IPS-11a (cell line): Measurements from ENCODE around the gene POU2F1.
"Not testable (repeated sequence)": the region's sequence is repeated elsewhere in the genome, so short reads cannot be mapped to it uniquely, and the experiment has no call there.

ENCODE experiments used
- H3K4me3 ChIP-seq: one replicate; pipeline ENCODE4 v1.5.1; 2013; ENCODE audit warnings: low read depth, low read length, control low read depth

POU2F1 gene

DNA sequence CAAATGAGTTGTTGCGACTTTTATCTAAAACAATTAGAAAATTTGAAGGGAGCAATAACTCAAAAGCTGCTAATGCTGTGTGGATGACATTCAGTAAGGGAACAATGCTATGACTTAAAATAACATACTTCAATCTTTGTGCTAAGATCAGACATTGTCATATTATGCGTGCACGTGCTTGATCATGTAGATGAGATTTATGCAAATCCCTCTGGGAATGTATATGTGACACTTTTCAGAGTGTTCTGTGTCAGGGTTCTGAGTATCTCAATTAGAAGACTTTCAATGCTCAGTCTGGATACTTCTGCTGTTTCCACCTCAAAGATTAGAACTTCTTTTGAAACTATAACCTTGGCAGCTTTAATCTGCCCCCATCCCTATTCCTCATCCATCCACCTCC is 18.6 kb upstream of the POU2F1 start:
- H3K4me3 ChIP-seq: no peak overlapping the region

DNA sequence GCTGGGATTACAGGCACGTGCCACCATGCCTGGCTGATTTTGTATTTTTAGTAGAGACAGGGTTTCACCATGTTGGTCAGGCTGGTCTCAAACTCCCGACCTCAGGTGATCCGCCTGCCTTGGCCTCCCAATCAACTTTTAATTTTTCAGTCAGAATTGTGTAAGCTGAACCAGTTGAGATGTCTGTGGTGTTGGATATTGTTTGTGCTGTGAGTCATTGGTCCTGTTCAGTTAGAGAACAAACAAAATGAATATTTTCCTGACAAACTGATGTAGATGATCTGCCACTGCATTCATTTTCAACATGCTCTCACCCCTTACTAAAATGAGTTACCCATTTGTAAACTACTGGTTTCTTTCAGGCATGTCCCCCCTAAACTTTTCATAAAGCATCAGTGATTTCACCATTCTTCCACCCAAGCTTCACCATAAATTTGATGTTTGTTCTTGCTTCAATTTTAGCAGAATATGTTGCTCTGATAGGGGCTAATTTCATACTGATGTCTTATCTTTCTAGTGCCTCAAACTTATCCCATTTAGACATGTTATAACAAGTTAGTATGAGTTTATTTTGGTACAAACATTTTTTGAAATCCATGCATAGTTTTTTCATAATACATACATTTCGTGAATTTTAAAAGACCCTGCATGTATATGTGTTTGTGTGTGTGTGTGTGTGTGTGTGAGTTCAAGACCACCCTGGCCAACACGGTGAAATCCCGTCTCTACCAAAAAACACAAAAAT is 15.2 kb upstream of the POU2F1 start:
- H3K4me3 ChIP-seq: not testable (repeated sequence)

DNA sequence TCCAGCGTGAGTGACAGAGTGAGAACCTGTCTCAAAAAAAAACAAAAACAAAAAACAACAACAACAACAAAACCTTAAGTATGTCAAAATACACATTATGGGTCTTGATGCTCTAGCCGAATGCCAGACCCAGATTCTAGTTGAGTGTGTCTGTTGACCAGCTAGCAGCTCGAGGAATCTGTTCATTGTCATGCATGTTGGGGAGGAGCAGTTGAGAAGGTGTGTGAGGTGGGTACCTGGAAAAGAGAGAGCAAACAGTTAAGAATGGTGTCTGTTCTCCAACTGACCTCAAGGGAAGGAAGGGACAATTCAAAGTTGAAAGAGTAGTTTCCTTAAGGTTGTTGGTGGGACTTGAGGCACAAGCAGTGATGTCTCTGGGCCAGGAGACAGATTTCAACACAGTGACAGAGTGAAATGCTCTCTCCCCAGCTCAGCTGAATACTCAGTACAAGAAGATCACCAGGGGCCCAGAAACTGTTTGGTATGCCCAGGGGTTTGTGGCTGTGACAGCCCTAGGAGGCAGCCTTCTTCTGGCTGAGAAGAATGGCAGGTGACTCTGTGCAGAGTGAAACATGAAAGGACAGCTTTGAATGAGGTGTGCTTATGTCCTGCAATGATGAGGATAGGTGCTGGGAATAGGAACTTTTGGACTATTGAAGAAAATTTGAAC is 14.4 kb upstream of the POU2F1 start:
- no peak overlapping the region for H3K4me3 ChIP-seq

DNA sequence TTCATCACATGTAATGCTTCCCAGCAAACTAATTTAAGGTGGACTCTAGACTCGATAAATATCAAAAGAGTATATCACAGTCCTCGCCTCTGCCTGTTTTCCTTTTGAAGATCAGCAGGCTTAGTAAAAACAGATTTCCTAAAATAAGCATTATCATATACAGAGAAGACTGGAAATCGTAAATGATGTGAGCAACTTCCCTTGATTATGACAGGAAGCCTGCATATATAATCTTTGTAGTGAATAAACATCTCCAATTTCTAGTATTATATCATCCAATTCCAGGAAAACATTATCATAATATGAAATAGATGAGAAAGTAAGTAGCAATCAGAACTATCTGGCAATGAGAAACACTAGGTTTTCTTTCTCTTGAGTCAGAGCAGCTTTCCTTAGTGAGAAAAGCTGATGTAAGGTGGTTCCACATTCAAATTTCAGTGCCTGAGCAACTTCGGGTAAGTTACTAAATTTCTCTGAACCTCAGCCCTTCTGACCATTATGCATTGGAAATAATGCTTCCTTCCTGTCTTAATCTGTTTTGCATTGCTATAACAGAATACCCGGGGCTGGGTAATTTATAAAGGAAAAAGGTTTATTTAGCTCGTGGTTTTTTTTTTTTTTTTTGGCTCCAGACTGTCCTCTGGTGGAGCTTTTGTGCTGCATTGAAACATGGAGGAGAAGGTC is 12.6 kb upstream of the POU2F1 start:
- no peak overlapping the region for H3K4me3 ChIP-seq

DNA sequence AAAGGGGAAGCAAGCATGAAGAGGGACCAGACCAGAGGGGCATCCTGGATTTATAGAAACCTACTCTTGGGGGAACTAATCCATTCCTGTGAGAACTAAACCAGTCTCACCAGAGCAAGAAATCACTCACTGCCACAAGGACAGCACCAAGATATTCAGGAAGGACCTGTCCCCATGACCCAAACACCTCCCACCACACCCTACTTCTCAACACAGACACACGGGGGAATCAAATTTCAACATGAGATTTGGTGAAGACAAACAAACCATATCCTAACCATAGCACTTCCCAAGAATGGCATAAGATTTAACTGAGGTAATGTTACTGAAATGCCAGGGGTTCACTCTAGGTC is 12.1 kb upstream of the POU2F1 start:
- H3K4me3 ChIP-seq: no peak overlapping the region

DNA sequence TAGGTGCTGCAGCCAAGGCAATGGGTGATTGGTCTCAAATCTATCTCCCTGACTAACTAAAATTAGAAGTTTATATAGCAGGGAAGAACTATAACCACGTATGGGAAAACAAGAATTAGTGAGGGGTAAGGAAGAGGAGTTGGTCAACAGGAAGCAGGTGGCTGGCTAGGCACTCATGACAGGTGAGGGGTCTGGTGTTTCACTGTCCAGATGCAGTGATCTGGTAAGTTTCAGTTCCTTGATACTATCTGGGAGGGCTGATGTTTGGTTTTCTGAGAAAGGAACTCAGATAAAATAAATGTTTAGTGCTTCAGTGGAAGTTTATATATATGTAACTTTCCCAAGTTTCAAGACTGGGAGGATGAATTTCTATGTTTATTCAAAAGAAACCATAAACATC is 11.6 kb upstream of the POU2F1 start:
- no peak overlapping the region for H3K4me3 ChIP-seq

DNA sequence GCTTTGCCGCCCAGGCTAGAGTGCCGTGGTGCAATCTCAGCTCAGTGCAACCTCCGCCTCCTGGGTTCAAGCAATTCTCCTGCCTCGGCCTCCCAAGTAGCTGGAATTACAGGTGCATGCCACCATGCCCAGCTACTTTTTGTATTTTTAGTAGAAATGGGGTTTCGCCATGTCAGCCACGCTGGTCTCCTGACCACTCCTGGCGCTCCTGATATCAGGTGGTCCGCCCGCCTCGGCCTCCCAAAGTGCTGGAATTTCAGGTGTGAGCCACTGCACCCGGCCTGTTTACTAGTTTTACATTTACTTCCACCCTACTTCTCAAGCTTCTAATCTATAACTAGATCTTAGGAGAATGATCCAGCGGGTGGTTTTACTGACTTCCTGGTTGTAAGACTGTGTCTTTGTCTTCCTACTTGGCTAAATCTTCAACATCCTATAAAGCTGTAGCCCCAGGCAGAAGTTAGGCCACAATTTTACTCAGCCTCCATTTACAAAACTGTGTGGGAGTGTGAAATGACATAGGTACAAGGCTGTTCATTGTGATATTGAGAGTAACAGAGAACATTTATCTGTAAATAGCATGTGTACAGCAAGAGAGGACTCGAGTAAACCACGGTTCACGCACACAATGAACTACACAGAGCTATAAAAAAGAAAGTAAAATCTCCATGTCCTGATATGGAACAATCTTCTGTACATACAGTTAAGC is 9.6 kb upstream of the POU2F1 start:
- H3K4me3 ChIP-seq: no peak overlapping the region

DNA sequence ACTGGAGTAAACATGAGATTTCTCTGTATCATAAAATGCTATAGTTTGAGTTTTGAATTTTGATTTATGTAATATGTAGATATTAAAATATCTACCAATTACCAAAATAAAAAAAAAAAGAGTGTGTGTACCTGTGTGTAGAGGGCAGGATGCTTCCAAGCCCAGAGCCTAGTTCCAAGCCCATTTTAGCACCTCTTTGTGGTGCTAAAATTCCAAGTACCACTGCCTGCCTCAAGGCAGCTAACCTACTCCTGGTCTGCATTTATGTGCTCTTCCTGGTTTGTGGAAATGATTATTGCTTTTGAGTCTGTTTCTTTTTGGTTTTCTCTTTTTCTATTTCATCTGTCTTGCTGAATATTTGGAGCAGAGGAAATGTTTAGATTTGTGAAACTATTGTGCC is 8.7 kb upstream of the POU2F1 start:
- H3K4me3 ChIP-seq: no peak overlapping the region

DNA sequence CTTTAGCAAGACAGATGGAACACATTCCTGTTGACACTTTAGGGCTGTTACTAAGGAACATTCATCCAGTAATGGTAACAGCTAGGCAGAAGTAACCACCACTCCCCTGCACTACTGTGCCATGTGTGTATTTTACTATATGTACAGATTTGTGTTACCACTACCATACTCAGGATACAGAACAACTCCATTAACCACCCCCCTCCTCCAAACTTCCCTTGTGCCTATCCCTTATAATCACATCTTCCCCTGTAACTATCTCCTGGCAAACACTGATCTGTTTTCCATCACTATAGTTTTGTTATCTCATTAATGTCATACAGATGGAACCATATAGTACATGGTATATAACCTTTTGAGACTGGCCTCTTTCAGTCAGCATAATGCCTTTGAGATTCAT is 3.9 kb upstream of the POU2F1 start:
- H3K4me3 ChIP-seq: no peak overlapping the region

DNA sequence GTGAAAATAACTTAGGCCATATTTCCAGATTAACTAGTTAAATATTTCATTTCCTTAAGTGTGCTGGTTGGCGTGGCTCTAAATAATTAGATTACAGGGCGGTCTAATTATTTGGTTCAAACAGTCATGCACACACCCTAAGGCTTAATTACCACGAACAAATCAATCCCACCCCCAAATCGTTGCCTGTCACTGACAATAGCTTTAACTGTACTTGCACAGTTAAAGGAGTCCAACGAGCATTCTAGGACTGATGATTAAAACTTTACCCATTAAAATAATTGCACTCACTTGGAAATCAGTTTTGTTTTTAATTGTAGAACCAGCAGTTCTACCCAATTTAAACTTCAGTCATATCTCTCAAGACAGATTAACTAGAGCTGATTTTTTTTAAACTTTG is 1.5 kb upstream of the POU2F1 start:
- peak overlapping the region; percentile 58 for H3K4me3 ChIP-seq

DNA sequence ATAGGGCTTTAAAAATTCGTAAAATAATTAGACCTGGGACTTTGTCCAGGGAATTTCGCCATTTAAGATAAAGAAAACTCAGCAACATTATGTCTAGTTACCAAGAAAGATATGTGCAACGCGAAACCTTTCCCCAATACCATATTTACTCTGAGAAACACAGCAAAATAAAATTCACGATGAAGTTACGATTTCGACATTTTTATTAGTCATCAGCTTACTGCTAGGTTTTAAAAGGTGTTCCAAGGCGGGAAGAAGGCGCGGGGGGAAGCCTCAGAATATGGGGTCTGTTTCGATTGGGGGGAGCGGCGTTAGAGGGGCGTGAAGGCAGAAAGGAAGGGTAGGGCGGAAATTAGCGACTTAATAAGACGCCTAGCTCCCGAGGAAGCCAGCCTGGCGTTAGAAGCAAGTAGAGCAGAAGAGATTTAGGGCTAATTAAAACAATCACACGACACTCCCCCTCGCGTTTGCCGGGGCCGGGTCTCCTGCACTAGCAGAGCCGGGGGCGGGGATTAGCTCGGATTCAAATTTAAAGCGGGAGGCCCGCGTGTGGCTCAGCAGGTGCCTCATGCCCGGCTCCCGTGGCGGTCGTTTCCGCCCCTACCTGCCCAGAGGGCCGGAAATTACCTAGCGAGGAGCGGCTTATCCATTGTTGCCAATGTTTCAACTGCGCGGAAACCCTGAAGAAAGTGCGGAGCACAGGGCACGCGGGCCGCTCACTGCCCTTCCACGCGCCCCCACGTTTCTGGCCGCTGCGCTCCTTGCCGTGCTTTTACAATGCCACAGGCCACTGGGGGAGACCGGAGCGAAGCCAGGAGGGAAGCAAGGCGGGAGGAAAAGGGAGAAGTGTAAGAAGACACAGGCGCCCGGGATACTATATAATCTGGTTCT is 795 bp upstream of the POU2F1 start:
- peak overlapping the region; percentile 58 for H3K4me3 ChIP-seq

DNA sequence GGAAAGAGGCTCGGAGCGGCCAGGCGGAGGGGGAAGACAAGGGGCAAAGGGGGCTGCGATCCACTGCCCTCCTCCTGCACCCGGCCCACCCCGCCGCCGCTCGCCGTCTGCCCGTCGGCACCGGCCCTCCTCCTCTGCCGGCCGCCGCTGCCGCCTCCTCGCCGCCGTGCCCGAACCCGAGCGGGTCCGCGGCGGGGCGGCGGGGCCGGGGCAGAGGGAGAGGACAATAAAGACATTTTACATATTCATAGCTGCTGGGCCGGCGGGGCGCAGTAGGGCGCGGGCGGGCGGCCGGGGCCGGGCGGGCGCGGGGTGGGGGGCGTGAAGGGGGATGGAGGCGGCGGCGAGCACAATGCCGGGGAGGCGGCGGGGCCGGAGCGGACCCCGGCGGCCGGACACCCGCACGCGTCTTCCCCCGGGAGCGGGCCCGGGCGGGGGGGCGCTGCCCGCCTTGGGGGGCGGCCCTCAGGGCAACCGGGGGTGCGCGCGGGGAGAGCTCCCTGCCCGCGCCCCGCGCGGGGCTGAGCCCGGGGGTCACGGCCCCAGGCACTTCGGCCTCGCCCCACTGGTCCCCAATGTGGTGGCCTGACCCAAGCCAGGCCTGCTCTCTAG is 546 bp downstream of the POU2F1 start:
- H3K4me3 ChIP-seq: peak overlapping the region; percentile 62

DNA sequence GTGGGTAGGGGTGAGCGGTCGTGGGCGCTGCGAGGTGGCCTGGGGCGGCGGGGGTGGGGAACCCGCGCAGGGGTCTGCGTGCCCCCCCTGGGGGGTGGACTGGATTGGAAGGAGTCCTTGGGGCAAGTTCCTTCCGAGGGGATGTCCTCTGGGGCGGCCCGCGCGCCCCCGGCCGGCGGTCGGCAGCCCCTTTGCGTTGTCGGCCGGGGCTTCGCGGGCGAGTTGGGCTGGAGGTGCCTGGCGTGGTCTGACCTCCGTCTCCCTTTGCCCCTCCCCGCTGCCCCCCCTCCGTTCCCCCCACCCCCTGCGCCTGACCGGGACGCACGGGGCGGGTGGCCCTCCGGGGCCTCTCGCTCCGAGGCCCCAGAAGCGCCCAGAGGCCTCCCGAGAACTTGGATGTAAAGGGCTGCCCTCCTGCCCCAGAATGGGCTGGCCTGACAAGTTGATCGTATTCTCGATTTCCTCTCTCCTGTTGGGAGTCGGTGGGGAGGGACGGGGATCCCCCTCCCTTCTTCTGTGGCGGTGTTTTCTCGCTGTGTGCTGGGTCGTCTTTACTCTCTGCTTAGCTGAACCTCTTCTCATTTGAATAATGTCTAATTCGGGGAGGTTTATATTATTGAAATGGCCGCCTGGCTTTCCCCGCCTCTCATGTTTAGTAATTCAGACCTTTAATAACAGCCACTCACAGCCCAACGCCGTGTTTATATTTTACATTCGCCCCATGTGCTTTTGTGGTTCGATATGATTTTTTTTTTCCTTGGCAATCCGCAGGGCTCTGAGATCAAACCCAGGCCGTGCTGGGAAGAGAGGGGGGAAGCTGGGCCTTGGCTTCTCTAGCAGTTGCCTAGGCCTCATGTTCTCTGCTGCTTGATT is 1.3 kb downstream of the POU2F1 start:
- H3K4me3 ChIP-seq: peak overlapping the region; percentile 58

DNA sequence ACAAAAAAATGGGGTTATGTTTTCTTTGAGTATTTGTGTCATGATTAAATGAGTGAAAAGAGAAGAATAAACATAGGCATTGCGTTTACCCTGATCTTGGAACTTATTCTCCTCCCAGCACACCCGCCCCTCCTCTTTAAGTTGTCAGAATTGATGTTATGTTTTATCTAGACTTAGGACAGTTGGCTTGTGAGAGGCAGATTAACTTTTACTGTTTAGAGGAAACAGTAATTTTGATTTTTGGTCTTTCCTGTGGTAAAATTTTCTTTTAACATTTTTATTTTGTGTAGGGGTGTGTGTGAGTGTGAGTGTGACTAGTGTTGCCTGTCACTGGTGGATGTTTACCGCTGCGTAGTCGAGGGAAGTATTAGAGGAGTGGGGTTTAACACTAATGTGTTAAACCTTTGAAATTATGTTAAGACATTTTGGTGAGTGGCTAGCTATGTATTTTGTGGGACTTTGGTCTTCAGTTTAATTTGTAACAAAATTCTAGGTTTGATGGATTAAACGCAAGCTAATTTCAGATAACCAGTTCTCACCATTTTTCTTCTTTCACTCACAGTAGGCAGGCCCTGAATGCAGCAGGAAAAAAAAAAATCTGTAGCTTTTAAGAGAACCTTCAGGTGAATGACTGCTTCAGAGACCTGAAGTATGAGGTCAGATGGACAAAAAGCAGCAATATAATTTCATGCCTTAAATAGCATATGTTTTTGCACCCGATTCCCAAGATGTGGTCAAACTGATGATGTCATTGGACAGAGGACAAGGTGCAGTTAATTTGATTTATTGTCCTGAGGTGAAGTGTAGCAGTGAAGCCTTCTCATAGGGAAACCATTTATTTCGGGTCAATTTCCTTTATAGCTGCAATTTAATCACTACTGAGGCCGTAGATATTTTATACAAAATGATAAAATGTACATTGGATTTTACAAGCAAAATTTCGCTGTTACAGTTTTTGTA is 2.7 kb downstream of the POU2F1 start:
- no peak overlapping the region for H3K4me3 ChIP-seq

DNA sequence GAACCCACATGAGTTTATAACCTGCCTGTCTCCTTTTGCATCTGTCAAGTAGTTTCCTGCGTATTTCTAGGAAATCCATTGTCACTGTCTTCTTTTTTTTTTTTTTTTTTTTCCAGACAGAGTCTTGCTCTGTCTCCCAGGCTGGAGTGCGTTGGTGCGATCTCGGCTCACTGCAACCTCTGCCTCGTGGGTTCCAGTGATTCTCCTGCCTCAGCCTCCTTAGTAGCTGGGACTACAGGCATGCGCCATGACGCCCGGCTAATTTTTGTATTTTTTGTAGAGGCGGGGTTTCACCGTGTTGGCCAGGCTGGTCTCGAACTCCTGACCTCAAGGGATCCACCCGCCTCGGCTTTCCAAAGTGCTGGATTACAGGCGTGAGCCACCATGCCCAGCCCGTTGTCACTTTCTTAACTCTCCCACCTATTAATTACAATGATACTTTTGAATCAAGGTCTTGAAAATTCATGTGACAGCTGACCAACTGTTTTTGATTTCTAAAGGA is 4.1 kb downstream of the POU2F1 start:
- not testable (repeated sequence) for H3K4me3 ChIP-seq

DNA sequence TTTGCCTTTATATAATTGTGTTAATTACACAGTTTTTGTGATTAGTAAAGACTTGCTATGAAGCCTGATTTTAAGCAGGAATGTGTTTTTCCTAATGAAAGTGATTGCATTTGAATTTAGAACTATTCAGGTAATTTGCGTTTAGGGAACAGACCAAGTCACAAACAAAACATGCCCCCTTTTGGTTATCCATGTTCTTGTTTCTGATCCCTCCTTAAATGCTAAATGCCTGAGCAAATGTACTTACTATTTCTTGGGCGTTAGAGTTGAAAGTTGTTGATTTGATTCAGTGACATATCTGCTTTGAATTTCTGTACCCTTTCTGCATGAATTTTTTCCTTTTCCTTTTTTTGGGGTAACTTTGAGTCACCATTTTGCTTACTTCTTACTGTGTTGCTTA is 5.2 kb downstream of the POU2F1 start:
- peak overlapping the region; percentile 14 for H3K4me3 ChIP-seq

DNA sequence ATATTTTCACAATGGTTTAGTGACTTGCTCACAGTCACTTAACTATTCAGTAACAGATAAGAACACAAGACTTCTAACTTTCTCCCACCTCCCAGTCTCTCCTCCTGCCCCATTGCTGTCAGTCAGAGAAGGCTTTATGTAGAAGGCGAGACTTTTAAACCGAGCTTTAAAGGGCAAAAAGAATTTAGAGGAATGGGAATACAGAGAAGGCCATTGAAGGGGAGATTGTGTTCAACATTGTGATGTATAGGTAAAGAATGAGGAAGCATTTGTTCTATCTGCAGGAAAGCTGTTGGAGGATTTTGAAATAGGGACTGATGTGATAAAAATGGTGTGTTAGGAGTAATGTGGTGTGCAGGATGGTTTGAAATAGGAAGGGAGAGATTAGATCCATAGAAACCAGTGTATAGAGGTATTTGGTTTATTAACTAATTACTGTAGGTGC is 7.3 kb downstream of the POU2F1 start:
- H3K4me3 ChIP-seq: no peak overlapping the region
